Right forelimb (tissue), 1 donor: ENCODE results near the gene JAK1.
"Not testable (repeated sequence)": the region's sequence is repeated elsewhere in the genome, so short reads cannot be mapped to it uniquely, and the experiment has no call there.

ENCODE experiments used
- DNase-seq: peaks from one replicate; pipeline ENCODE4 v3.0.0-alpha.2; 2018

The JAK1 gene

DNA sequence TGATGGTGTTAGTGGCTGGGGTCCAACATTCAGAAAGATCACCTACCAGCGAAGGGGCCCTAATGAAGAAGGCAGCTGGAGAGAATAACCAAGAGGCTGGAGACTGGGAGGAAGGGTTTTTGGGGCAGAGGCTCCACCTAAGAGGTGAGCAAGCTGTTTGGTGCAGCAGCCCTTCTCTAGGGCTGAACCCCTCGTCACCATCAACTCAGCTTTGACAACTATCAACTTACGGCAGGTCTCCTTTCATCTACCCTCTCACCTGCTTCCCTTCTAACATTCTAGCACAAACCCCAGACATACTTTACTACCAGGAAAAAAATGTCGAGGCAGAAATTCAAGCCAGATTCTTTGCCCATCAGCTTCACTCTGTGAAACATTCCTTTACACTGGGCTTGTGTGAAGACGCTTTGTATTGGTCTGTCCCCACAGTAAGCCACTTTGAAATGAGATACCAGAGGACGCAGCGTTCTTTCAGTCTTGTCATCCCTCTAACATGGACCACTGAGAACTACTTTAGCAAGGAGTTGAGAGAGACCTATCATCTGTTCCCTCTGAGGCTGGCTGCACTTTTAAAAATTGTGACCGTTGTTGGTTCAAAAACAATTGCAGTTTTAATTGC lies 136.8 kb downstream of the JAK1 start:
- no peak for DNase-seq

DNA sequence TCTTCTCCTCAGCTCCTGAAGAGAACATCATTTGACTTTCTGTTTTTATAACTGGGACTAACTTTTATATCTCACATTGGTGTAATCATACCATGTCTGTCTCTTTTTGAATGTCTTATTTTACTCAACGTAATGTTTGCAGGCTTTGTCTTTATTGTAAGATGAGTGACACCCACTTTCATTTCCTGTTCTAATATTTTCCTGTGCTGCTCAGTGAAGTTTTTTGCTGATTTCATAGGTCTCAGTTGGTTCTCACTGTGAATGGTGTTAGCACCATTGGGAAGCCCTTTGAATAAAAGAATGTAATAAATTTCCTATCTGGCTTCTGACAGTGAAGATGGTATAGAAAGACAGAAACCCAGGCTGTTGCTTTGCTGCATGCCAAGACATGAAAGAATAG lies 137.5 kb downstream of the JAK1 start:
- DNase-seq, result no peak

GRCh38 chr1:64826991-64827390 lies 139.4 kb downstream of the JAK1 start:
- DNase-seq, result no peak

DNA sequence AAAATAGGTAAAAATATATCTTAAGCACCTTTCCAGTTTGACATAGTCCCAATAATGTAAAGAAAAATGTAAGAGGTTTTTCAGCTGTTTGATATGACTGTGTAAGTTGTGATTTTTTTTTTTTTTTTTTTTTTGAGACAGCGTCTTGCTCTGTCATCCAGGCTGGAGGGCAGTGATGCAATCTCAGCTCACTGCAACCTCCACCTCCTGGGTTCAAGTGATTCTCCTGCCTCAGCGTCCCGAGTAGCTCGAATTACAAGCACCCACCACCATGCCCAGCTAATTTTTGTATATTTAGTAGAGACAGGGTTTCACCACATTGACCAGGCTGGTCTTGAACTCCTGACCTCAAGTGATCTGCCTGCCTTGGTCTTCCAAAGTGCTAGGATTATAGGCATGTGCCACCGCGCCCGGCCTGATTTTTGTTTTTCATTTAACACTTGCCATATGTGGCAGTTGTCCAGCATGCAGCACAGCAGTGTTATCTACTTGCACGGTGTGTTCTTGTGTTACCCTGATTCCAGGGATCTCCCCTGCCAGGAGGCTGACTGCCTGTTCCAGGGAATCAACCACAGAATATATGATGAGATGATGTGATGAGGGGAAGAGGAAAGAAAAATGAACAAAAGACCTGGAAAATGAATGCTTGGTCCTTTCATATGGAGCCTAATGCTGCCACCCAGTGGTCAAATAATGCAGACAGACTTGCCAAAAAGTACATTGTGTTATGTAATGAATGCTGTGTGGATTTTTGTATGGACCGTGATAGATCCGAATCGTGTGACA lies 142.5 kb downstream of the JAK1 start:
- DNase-seq, result peak; percentile 79

GRCh38 chr1:64822621-64823020 lies 143.7 kb downstream of the JAK1 start:
- no peak for DNase-seq

- DNase-seq, result not testable (repeated sequence)
Measured at GRCh38 chr1:64820572-64820971, 145.8 kb downstream of the JAK1 start.

DNA sequence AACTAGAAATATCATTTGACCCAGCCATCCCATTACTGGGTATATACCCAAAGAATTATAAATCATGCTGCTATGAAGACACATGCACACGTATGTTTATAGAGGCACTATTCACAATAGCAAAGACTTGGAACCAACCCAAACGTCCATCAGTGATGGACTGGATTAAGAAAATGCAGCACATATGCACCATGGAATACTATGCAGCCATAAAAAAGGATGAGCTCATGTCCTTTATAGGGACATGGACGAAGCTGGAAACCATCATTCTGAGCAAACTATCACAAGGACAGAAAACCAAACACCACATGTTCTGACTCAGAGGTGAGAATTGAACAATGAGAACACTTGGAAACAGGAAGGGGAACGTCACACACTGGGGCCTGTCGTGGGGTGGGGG lies 149.0 kb downstream of the JAK1 start:
- not testable (repeated sequence) for DNase-seq

DNA sequence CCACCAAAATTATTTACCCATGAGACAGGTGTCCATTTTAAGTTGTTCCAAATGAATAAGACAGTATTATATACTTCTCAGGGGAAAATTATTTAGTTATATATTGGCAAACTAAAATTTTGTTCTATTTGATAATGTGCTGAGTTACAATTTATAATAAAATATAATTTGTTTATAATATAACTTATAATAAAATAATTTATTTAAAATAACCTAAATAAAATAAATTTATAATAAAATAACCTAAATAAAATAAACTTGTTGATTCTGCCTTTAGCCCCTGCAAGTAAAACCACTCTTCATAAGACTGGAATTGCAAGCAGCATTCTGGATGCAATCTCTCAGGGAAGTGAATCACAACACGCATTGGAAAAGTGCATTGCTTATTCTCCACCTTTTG lies 151.9 kb downstream of the JAK1 start:
- no peak for DNase-seq

- no peak for DNase-seq
Measured at GRCh38 chr1:64811131-64811530, 155.2 kb downstream of the JAK1 start.

DNA sequence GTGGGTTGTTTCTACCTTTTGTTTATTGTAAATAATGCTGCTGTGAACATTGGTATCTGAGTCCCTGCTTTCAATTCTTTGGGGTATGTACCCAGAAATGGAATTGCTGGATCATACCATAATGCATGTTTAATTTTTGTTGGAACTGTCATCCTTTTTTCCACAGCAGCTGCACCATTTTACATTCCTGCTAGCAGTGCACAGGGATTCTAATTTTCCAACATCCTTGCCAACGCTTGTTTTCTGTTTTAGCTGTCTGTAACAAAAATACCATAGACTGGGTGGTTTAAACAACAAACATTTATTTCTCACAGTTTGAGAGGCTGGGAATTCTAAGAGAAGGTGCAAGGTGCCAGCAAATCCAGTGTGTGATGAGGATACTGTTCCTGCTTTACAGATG lies 156.3 kb downstream of the JAK1 start:
- DNase-seq, result no peak

DNA sequence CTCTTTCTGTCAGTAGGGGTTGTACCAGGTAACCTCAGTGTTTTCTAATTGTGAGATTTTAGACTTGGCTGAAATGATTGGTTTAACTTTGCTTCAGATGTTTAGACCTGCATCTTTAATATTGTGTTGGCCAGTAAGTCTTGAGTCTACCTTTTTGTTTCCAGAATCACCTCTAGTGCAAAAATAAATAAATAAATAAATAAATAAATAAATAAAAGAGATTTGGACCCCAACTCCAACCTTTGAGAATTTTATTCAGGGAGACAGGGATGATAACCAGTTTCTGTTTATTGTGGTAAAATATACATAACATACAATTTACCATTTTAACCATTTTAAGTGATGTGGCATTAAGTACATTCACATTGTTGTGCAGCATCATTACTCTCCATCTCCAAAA lies 157.0 kb downstream of the JAK1 start:
- no peak for DNase-seq

DNA sequence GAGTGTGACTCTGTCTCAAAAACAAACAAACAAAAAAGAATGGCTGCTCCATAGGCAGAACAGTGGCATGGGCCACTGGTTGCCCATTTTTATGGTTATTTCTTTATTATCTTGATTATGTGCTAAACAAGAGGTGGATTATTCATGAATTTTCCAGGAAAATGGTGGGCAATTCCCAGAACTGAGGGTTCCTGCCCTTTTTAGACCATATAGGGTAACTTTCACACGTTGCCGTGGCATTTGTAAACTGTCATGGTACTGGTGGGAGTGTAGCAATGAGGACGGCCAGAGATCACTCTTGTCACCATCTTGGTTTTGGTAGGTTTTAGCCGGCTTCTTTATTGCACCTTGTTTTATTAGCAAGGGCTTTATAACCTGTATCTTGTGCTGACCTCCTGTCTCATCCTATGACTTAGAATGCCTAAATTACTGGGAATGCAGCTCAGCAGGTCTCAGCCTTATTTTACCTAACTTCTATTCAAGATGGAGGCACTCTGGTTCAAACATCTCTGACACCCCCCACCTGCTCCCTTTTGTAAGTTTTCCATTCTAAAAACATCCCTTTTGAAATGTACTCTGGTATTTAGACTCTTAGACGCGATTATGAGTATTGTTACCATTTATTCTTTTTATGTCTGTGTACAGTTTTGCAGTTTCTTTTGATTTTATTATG lies 164.4 kb downstream of the JAK1 start:
- no peak for DNase-seq

DNA sequence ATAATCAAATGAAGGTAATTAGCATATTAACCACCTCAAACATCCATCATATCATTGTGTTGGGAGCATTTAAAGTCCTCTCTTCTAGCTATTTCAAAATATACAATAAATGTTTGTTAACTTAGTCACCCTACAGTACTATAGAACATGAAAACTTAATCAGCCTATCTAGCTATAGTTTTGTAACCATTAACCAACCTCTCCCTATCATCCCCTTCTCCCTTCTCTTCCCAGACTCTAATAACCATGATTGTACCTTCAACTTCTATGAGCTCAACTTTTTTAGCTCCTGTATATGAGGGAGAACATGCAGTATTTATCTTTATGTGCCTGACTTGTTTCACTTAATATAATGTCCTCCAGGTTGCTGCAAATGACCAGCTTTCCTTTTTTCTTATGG lies 167.5 kb downstream of the JAK1 start:
- DNase-seq, result no peak

DNA sequence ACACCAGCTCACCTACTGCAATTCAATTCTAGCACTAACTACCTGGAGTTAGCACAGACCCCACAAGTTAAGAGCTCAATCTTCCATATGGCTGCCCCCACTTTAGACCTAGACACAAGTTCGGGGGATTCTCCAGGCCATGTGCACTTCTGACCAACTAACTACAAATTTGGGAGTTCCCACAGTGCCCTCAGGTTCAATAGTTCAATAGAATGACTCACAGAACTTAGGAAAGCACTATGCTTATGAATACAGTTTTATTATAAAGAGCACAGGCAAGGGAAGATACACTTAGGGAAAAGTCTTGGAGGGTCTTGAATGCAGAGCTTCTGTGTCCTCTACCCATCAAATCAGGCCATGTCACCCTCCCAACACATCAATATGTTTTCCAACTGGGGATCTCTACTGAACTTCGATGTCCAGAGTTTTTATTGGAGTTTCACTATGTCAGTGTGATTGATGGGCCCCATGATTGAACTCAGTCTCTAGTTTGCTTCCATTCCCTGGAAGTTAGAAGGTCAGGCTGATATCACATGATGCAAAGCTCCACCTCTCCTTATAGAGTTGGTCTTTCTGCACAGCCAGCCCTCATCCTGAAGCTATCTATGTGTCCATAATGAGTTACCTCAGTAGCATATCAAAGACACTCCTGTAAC lies 175.4 kb downstream of the JAK1 start:
- no peak for DNase-seq
